ENCODE results near the gene PDE12. TPM values are rescaled to one million over a fixed set of nuclear protein-coding genes. Genes with fewer than 3 reads are reported as not detected.
A peak's percentile ranks its signal among the peaks of the same experiment; 100 is the strongest.

Gene PDE12
- polyA plus RNA-seq, result 9.6 and 10.3 TPM in 2 replicates
- polyA minus RNA-seq, result 30.2 and 37.7 TPM in 2 replicates

DNA sequence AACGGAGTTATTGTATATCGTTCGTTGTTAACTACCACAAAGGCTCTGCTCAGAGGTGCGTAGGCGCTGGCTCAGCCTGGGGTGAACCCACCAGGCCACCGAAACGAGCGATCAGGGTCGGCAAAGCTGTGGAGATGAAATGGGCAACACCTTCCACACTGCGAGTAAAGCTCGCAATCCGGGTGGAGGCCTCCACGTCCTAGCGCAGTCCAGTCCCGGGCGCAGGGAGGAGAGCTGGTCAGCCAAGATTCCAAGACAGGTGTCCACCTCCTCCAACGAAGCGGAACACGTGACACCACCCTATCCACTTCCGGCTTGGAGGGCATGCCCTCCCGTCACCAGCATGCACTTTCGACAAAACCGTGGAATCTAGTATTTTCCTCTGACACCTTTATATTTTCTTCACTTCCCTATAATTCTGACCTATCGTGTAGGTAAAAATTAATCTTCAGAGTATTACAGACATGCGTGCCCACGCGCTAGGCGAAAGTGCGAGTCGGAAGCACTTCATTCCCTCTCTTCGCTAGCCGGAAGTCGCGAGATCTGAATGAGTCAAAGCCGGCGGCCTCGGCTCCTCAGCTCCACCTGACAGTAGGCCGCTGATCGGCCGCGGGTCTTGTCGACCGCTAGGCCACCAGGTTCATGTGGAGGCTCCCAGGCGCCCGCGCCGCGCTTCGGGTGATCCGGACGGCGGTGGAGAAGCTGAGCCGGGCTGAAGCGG, at the start of gene PDE12:
PDE12 (plus strand) TSS at position 537 of the 721 bp plus-strand sequence; CDS start at position 643, 106 bp downstream.
- Histone ChIP-seq H2AFZ (ENCODE audit: low read depth, low read length) (peak within 1 kb of the TSS; percentile 99), H4K20me1 (ENCODE audit: insufficient read depth) (no peaks in the 10 kb centered on the region), H3K27ac (ENCODE audit: low read length) (peak within 1 kb of the TSS; percentile 82)

More for the DNA sequence above, at the start of gene PDE12:
- Histone ChIP-seq H3F3A (ENCODE audit: insufficient read depth, low read length, poor library complexity, severe bottlenecking) (no peaks in the 10 kb centered on the region), H3K27me3 (ENCODE audit: insufficient read depth, low read depth, low read length) (no peaks in the 10 kb centered on the region), H3K36me3 (ENCODE audit: insufficient read depth, low read length) (peaks cover 3% of the 10 kb centered on the region), H3K79me2 (replicated peaks; ENCODE audit: insufficient read depth, low read length) (peaks cover 23% of the 10 kb centered on the region), H3K4me3 (ENCODE audit: low read length) (peak within 1 kb of the TSS; percentile 98), H3K9ac (ENCODE audit: low read length) (peak within 1 kb of the TSS; percentile 90), H3K4me2 (ENCODE audit: low read length) (peak within 1 kb of the TSS; percentile 99), H3K9me3 (ENCODE audit: low read length) (no peaks in the 10 kb centered on the region), H3K9me2 (ENCODE audit: insufficient read depth, low read length) (no peaks in the 10 kb centered on the region)
- no peak for TF ChIP-seq TAF1 (IDR thresholded peaks at IDR 0.05; ENCODE audit: low read depth)
- peak; percentile 67 for TF ChIP-seq REST (IDR thresholded peaks at IDR 0.05; ENCODE audit: borderline replicate concordance)
- TF ChIP-seq CTCF (IDR thresholded peaks at IDR 0.05; ENCODE audit: poor library complexity, severe bottlenecking), result no peak
- peak; percentile 93 for TF ChIP-seq MXI1 (conservative IDR thresholded peaks at IDR 0.05; ENCODE audit: poor library complexity, severe bottlenecking)
- TF ChIP-seq EP300 (conservative IDR thresholded peaks at IDR 0.05; ENCODE audit: poor library complexity, severe bottlenecking), result peak; percentile 99
- TF ChIP-seq EZH2 (IDR thresholded peaks at IDR 0.05; ENCODE audit: borderline replicate concordance, insufficient read depth, low read length, poor library complexity, severe bottlenecking), result no peak
- peak; percentile 12 for TF ChIP-seq RAD21 (conservative IDR thresholded peaks at IDR 0.05)
- peak; percentile 94 for TF ChIP-seq POLR2AphosphoS5 (IDR thresholded peaks at IDR 0.05)
- TF ChIP-seq SMC3 (conservative IDR thresholded peaks at IDR 0.05; ENCODE audit: poor library complexity), result no peak
